HG02973 (cell line): ENCODE results near the gene PPFIA1.
"Not testable (repeated sequence)": the region's sequence is repeated elsewhere in the genome, so short reads cannot be mapped to it uniquely, and the experiment has no call there.

Source experiments
- ATAC-seq: cut with Tn5 transposase; IDR thresholded peaks from one replicate; pipeline ENCODE4 v1.9.1; 2021; ENCODE audit warnings: moderate library complexity; ENCODE audit not compliant: unreplicated experiment

Gene PPFIA1

GRCh38 chr11:70383664-70384565, 113.4 kb downstream of the PPFIA1 start:
- ATAC-seq = no peak

- ATAC-seq = no peak
Observed at GRCh38 chr11:70384566-70385152, 114.2 kb downstream of the PPFIA1 start.

- no peak for ATAC-seq
Observed at GRCh38 chr11:70387564-70387963, 117.1 kb downstream of the PPFIA1 start.

- no peak for ATAC-seq
Observed at GRCh38 chr11:70389201-70389600, 118.7 kb downstream of the PPFIA1 start.

- not testable (repeated sequence) for ATAC-seq
Observed at GRCh38 chr11:70390882-70391281, 120.4 kb downstream of the PPFIA1 start.

- no peak for ATAC-seq
Observed at GRCh38 chr11:70394211-70394950, 123.9 kb downstream of the PPFIA1 start.

- no peak for ATAC-seq
Observed at GRCh38 chr11:70397336-70397982, 127.0 kb downstream of the PPFIA1 start.

GRCh38 chr11:70397983-70398833, 127.7 kb downstream of the PPFIA1 start, which contains the start of gene CTTN:
CTTN (plus strand) TSS chr11:70398529; CDS start chr11:70407298, 8,769 bp downstream.
- no peak for ATAC-seq

GRCh38 chr11:70398834-70399680, 128.6 kb downstream of the PPFIA1 start:
- ATAC-seq = no peak

GRCh38 chr11:70399681-70400112, 129.2 kb downstream of the PPFIA1 start:
- ATAC-seq = no peak

- no peak for ATAC-seq
Observed at GRCh38 chr11:70400643-70401042, 130.2 kb downstream of the PPFIA1 start.

GRCh38 chr11:70402016-70402415, 131.5 kb downstream of the PPFIA1 start:
- no peak for ATAC-seq

- no peak for ATAC-seq
Observed at GRCh38 chr11:70402685-70403084, 132.2 kb downstream of the PPFIA1 start.

GRCh38 chr11:70404244-70404643, 133.8 kb downstream of the PPFIA1 start:
- no peak for ATAC-seq

GRCh38 chr11:70405679-70406395, 135.3 kb downstream of the PPFIA1 start:
- no peak for ATAC-seq

GRCh38 chr11:70407121-70407520, 136.6 kb downstream of the PPFIA1 start:
- no peak for ATAC-seq

GRCh38 chr11:70407814-70408213, 137.3 kb downstream of the PPFIA1 start:
- no peak for ATAC-seq

- not testable (repeated sequence) for ATAC-seq
Observed at GRCh38 chr11:70408326-70408725, 137.8 kb downstream of the PPFIA1 start.
